ENCODE measurements around the gene CA6. TPM values are rescaled to one million over a fixed set of nuclear protein-coding genes. Genes with fewer than 3 reads are reported as not detected.

CA6 gene
- total RNA-seq, 1 experiment from 2014 or later: not detected

DNA sequence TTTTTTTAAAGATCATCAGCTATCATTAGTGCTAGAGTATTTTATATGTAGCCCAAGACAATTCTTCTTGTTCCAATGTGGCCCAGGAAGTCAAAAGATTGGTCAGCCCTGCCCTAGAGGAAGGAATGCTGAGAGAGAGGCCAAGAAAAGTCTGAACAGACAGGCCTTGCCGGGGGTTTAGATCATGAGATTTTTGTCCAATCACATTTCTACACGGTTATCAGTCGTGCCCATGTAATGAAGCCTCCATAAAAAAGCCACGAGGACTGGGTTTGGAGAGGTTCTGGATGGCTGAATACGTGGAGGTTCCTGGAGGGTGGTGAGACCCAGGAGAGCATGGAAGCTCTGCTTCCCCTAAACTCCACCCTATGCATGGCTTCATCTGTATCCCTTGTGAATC, 42.9 kb upstream of the CA6 start:
- Histone ChIP-seq H4K91ac (ENCODE audit: insufficient read length, low read depth, low read length) (no peak overlapping the region), H3K9me3 (ENCODE audit: control insufficient read depth, low read depth, low read length) (no peaks in the 10 kb centered on the region), H4K8ac (replicated peaks; ENCODE audit: insufficient read length, low read depth, low read length) (no peak overlapping the region), H3K4ac (ENCODE audit: low read depth, low read length) (no peak overlapping the region), H3K14ac (ENCODE audit: insufficient read depth, low read length) (no peak overlapping the region), H3K79me2 (ENCODE audit: insufficient read depth, low read length) (no peaks in the 10 kb centered on the region), H3T11ph (ENCODE audit: low read length) (no peak overlapping the region), H4K20me1 (ENCODE audit: control insufficient read depth, insufficient read depth, insufficient read length) (no peaks in the 10 kb centered on the region), H3K4me2 (ENCODE audit: insufficient read depth, insufficient read length, low read length) (no peak overlapping the region), H3K9ac (ENCODE audit: extremely low read depth, insufficient read length, low read length) (no peak overlapping the region), H3K18ac (ENCODE audit: insufficient read length, low read depth, low read length) (no peak overlapping the region), H2AFZ (ENCODE audit: low read length) (no peak overlapping the region), H2BK120ac (ENCODE audit: low read depth, low read length, poor library complexity, severe bottlenecking) (no peak overlapping the region), H2BK20ac (ENCODE audit: low read depth, low read length, poor library complexity, severe bottlenecking) (no peak overlapping the region), H2BK12ac (ENCODE audit: insufficient read length, low read depth, low read length) (no peak overlapping the region), H2BK15ac (ENCODE audit: low read depth, low read length) (no peak overlapping the region), H3K27ac (ENCODE audit: insufficient read length, low read depth, low read length) (no peak overlapping the region), H3K23ac (ENCODE audit: insufficient read length, low read depth, low read length) (no peak overlapping the region), H4K5ac (ENCODE audit: insufficient read length, low read depth, low read length) (no peak overlapping the region), H3K27me3 (ENCODE audit: insufficient read depth, low read length) (no peaks in the 10 kb centered on the region), H3K56ac (ENCODE audit: insufficient read length, low read depth, low read length) (no peak overlapping the region), H2BK5ac (ENCODE audit: insufficient read length, low read length) (no peak overlapping the region), H3K79me1 (ENCODE audit: insufficient read depth, low read depth, low read length, poor library complexity, severe bottlenecking) (no peaks in the 10 kb centered on the region), H3K4me1 (ENCODE audit: insufficient read depth, low read length) (no peaks in the 10 kb centered on the region), H3K23me2 (ENCODE audit: insufficient read length, low read depth, low read length, poor library complexity, severe bottlenecking) (no peaks in the 10 kb centered on the region), H2AK5ac (ENCODE audit: insufficient read length, low read length) (no peak overlapping the region)
- DNase-seq: no peak
- Mint-ChIP-seq H3K4me3 (no peak overlapping the region), H3K36me3 (ENCODE audit: insufficient read depth in 1 of 3, low read depth in 3 of 3) (peaks cover 0 to 5% (median 0%) of the 10 kb centered on the region in 3 experiments; a peak in 3 of 7 replicates), H3K27me3 (ENCODE audit: low read depth) (peaks cover 3% of the 10 kb centered on the region; the same call in 1 of the 2 replicates), H3K4me1 (peaks cover 10 to 11% of the 10 kb centered on the region in 2 experiments), H3K27ac (no peak overlapping the region), H3K9me3 (peaks cover 8% of the 10 kb centered on the region in 2 experiments; a peak in 3 of 5 replicates)
- TF ChIP-seq, protein P1, sequence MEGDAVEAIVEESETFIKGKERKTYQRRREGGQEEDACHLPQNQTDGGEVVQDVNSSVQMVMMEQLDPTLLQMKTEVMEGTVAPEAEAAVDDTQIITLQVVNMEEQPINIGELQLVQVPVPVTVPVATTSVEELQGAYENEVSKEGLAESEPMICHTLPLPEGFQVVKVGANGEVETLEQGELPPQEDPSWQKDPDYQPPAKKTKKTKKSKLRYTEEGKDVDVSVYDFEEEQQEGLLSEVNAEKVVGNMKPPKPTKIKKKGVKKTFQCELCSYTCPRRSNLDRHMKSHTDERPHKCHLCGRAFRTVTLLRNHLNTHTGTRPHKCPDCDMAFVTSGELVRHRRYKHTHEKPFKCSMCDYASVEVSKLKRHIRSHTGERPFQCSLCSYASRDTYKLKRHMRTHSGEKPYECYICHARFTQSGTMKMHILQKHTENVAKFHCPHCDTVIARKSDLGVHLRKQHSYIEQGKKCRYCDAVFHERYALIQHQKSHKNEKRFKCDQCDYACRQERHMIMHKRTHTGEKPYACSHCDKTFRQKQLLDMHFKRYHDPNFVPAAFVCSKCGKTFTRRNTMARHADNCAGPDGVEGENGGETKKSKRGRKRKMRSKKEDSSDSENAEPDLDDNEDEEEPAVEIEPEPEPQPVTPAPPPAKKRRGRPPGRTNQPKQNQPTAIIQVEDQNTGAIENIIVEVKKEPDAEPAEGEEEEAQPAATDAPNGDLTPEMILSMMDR (conservative IDR thresholded peaks at IDR 0.05): no peak
- no CpG with 5 or more reads among the region's 5 CpGs for WGBS (ENCODE audit: extremely low coverage, insufficient read length, low lambda C conversion rate)

Measured in H9 (cell line).